GM19372 (cell line): Measurements from ENCODE around the gene METTL2A.
"Not testable (repeated sequence)": the region's sequence is repeated elsewhere in the genome, so short reads cannot be mapped to it uniquely, and the experiment has no call there.

Experiments
- ATAC-seq: cut with Tn5 transposase; IDR thresholded peaks from one replicate; pipeline ENCODE4 v1.9.1; 2021; ENCODE audit warnings: mild to moderate bottlenecking, low read depth, moderate library complexity; ENCODE audit not compliant: unreplicated experiment

Gene METTL2A

DNA sequence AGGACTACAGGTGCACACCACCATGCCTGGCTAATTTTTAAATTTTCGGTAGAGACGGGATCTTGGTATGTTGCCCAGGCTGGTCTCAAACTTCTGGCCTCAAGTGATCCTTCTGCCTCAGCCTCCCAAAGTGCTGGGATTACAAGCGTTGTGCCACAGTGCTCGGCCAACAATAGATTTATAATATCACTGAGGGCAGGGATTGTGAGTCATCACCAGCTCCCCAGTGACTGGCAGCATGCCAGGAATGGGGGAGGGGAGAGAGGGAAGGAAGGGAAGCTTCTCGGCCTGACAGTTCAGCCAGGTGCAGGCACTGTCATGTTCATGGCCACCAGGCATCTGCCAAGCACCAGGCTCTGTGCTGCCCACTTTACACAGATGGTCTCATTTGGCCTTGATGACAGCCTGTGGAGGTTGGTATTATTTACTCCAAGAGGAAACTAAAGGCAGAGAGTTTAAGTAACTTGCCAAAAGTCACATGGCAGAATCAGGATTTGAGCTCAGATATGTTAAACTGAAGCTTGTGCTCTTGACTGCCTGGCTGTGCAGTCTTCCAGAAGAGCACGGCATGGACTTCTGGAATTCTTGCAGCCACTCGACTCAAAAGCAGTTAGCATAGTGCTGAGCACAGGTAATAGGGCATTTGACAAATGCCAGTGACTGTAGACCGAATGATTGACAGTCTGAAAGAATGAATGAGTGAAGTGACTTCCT is 47.1 kb downstream of the METTL2A start:
- ATAC-seq: not testable (repeated sequence)

- not testable (repeated sequence) for ATAC-seq
Measured at GRCh38 chr17:62471380-62471880, 47.7 kb downstream of the METTL2A start.

DNA sequence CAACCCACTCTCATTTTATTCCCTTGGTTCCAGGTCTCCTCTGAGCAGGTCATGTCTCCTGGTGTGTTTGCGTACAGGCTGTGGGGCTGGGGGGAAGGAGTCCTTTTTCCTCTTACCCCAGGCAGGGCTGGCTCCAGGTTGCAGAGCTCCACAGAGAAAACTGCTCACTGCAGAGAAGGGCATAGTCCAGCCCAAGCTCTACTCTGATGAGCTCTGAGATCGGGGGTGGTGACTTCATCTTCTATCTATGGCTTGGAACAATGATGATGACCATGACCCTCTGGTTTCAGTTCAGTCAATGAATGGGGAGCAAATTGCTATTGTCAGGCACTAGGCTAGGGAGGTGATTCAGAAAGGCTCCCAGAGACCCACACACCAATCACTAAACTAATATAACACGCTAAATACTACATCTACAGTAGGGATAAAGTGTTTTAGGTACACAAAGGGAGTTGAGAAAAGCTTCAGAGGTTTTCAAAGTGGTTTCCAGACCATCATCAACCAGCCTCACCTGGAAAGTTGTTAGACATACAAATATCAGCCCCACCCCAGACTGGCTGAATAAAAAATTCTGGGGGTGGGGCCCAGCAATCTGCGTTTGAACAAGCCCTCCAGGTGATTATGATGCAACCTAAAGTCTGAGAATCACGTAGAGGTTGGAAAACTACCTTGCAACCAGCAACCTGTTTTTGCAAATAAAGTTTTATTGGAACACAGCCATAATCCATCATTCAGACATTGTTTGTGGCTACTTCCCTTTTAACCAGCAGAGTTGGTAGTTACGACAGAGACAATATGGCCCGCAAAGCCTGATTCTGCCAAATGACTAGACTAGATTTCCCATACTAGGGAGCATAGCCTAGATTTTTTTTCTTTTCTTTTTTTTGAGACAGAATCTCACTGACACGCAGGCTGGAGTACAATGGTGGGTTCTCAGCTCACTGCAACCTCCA is 49.6 kb downstream of the METTL2A start:
- ATAC-seq: not testable (repeated sequence)

- ATAC-seq: not testable (repeated sequence)
Measured at GRCh38 chr17:62477111-62477510, 53.4 kb downstream of the METTL2A start.

GRCh38 chr17:62477718-62478408 is 54.2 kb downstream of the METTL2A start:
- ATAC-seq: peak; percentile 21

- ATAC-seq: peak; percentile 70
Measured at GRCh38 chr17:62478424-62478879, 54.8 kb downstream of the METTL2A start, which contains the start of gene TLK2. TSS of gene TLK2 (plus strand) at chr17:62478825. CDS start at chr17:62481126, 2,301 bp downstream.

- ATAC-seq: peak; percentile 32
Measured at GRCh38 chr17:62478880-62479638, 55.4 kb downstream of the METTL2A start.

- ATAC-seq: not testable (repeated sequence)
Measured at GRCh38 chr17:62479639-62480258, 56.1 kb downstream of the METTL2A start.

- ATAC-seq: not testable (repeated sequence)
Measured at GRCh38 chr17:62482553-62482952, 58.9 kb downstream of the METTL2A start.

DNA sequence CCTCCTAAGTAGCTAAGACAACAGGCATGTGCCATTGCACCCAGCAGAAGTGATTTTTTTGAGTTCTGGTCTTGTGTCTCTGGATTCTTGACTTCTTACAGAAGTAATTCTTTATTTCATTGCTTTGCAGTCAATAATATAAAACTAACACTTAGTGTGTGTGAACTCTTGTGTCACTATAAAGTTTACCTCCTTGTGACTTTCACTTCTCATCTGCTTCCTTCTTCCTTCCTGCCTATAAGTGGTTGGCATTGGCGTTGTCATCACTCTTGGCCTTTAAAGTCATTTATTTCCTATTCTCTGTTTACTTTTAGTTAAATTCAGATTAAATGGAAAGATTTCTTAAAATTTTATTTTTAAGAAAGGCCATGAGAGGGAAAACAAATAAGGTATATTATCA is 67.3 kb downstream of the METTL2A start:
- not testable (repeated sequence) for ATAC-seq

- not testable (repeated sequence) for ATAC-seq
Measured at GRCh38 chr17:62493049-62493655, 69.5 kb downstream of the METTL2A start.

DNA sequence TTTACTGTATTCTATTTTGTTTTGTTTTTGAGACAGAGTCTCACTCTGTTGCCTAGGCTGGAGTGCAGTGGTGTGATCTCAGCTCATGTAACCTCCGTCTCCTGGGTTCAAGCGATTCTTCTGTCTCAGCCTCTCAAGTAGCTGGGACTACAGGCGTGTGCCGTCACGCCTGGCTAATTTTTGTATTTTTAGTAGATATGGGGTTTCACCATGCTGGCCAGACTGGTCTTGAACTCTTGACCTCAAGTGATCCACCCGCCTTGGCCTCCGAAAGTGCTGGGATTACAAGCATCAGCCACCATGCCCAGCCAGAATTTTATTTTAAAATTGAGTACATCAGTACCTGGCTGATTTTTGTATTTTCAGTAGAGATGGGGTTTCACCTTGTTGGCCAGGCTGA is 70.4 kb downstream of the METTL2A start:
- not testable (repeated sequence) for ATAC-seq

- ATAC-seq: not testable (repeated sequence)
Measured at GRCh38 chr17:62496344-62496743, 72.6 kb downstream of the METTL2A start.

- ATAC-seq: not testable (repeated sequence)
Measured at GRCh38 chr17:62498796-62499195, 75.1 kb downstream of the METTL2A start.
